SK-N-MC (cell line): Measurements from ENCODE around the gene JUN.

Experiments used
- EZH2 ChIP-seq: fragments of 200-600 bp; sonication (generic); IDR thresholded peaks from one replicate; pipeline ENCODE4 v1.6.1; 2017; ENCODE audit warnings: antibody characterized with exemption
- FOXP2 ChIP-seq: optimal IDR thresholded peaks from 2 replicates; pipeline ENCODE3; 2011; ENCODE audit warnings: mild to moderate bottlenecking, moderate library complexity; ENCODE audit not compliant: insufficient read depth; ENCODE audit errors: extremely low read length, control extremely low read depth
- POLR2AphosphoS5 ChIP-seq: IDR thresholded peaks from 2 replicates; pipeline ENCODE4 v1.6.1; 2012; ENCODE audit warnings: mild to moderate bottlenecking, low read depth, low read length, borderline replicate concordance

GRCh38 chr1:58829866-58830265 is 46.0 kb upstream of the JUN start:
- TF ChIP-seq POLR2AphosphoS5 = no peak
- no peak for TF ChIP-seq EZH2
- no peak for TF ChIP-seq FOXP2
